Activated CD4-positive, alpha-beta T cell treated with anti-CD3 and anti-CD28 coated beads for 48 hours (primary cell): ENCODE results near the gene AGBL4.
"Not testable (repeated sequence)": the region's sequence is repeated elsewhere in the genome, so short reads cannot be mapped to it uniquely, and the experiment has no call there.

Experiments
- DNase-seq: peaks from one replicate; pipeline ENCODE4 v3.0.0-alpha.2; 2020

Gene AGBL4

DNA sequence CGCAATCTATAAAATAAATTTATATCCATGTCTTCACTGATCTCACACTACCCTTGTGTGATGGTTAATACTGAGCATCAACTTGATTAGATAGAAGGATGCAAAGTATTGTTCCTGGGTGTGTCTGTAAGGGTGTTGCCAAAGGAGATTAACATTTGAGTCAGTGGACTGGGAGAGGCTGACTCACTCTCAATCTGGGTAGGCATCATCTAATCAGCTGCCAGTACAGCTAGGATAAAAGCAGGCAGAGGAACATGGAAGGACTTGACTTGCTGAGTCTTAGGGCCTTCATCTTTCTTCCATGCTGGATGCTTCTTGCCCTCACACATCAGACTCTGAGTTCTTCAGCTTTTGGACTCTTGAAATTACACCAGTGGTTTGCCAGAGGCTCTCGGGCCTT, 615.4 kb downstream of the AGBL4 start:
- DNase-seq = no peak

- no peak for DNase-seq
Observed at GRCh38 chr1:49397086-49397485, 626.7 kb downstream of the AGBL4 start.

DNA sequence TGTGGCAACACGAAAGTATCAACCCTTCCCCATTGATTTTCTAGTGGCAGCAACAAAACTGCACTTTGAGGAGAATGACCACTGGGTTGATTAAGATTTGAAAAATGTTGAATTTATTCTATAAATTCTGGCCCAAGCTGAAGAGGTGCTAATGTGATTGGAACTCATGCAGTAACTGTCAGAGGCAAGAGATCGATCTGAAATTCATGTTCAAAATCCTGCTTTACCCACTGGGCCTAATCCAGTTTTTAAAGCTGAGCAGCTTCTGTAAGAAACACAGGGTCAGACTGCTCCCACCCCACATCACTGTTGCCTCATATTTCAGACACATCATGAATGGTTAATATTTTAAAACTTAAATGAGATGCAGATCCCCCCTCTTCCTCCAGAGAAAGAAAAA, 629.6 kb downstream of the AGBL4 start:
- DNase-seq = no peak

DNA sequence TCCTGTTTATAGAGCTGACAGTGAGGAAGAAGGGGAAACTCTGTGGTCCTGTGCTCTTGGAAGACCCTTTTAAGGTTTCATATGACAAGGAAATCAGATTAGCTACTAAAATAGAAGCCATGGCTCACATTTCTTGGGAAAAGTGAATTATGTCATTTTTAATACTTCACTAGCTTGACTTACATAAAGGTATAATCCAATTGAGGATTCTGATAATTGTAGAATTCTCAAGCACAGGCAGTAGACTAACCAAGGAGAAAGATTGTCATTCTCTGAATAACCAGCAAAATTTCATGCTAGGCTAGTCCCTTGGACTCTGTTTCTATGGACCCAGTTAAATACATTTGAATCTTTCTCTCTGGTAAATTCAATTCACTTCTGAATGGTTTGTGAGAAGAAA, 634.1 kb downstream of the AGBL4 start:
- no peak for DNase-seq

GRCh38 chr1:49364676-49365075, 659.1 kb downstream of the AGBL4 start:
- DNase-seq = no peak

DNA sequence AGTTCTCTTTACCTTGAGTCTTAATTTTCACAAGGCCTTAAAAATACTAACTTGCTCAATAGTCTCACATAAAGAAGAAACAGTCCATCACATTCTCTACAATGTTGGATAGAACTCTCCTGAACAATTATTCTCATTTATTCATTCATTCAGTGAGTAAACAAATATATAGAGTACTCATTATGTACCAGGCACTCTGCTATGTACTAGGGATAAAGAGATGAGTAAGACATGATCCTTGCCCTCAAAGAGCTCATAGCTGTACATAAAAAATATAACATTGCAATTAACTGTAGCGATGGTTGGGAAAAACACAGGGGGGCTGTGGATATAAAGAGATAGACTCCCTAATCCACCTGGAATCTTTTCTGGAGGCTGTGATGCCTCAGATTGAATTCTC, 660.1 kb downstream of the AGBL4 start:
- no peak for DNase-seq

- no peak for DNase-seq
Observed at GRCh38 chr1:49358036-49358435, 665.7 kb downstream of the AGBL4 start.

GRCh38 chr1:49356594-49356993, 667.2 kb downstream of the AGBL4 start:
- DNase-seq = no peak

DNA sequence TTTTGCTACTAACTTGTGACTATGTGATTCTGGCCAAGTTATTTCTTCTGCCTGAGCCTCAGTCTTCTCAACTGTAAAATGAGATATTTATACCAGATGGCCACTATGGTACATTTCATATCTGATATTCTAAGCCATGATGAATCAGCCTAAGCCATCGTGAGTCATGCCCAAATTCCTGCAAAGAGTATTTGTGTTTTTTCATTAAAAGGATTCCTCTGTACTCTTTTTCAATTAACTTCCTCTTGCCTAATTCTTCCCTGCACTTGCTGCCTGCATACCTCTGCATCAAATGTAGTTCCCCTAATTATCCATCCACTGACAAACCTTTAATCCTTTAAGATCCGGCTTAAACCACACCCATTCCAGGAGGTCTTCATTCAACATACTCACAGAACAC, 672.0 kb downstream of the AGBL4 start:
- no peak for DNase-seq

DNA sequence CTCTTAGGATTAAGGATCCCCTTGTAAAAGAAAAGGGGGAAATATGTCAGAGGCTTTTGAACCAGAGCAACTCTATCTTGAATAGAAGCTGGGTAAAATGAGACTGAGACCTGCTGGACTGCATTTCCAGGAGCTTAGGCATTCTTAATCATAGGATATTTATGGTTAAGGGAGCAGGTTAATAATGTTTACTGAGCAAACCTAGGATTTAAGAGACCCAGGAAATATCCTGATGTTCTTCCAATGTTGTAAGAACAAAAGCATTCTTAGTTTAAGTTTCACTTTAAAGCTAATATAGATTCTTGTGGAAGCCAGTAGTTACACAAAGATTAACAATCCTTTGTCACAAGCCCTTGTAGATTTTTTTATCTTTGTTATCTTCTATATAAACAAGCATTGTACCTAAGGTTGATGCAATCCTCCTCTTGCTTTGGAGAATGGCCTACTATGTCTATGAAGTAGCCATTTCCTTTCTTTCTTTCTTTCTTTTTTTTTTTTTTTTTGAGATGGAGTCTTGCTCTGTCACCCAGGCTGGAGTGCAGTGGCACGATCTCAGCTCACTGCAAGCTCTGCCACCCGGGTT, 676.9 kb downstream of the AGBL4 start:
- DNase-seq = no peak

DNA sequence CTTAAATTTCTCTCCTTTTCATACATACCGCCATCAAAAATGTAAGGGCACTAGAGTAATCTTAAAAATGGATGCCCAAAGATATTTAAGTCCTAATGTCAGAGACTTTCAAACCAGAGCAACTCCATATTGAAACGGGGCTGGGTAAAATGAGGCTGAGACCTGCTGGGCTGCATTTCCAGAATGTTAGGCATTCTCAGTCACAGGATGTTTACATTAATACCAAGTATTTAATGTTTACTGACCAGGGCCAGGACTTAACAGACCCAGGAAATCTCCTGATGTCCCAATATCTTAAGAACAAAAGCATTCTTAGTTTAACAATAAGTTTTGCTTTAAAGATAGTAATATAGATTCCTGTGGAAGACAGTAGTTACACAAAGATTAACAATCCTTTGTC, 683.2 kb downstream of the AGBL4 start:
- no peak for DNase-seq

DNA sequence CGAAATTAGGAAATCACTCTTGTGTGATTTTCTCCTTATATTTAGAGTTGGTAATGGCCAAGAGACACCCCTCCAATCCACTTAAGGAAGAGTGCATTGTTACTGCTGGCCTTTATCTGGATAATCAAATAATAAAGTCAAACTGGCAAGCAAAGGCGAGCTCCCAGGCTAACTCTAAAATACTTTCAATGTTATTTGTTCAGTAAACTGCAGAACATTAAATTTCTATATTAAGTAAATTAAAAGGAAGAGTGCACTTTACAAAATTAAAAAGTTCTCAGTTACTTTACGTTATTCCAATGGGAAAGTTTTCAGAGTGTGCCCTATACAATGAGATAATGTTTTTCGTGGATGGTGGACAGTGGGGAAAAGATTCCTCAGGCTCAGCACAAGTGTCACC, 684.7 kb downstream of the AGBL4 start:
- no peak for DNase-seq

DNA sequence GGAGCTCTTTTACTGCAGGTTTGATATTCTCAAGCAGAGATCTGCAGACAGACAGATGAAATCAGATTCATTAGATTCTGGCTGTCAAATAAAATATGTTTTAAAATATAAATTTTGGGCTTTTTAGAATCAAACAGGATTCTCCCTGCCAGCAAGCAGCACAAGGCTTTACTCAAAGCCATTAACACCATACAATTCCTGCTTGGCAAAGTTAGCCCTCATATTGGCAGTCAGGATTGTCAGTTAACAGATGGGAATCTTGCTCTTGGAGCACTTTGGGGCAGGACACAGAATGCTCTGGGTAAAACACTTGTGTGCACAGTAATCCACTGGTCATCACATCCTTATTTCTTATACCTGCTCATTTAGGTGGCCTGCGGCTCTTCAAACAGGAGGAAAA, 686.5 kb downstream of the AGBL4 start:
- DNase-seq = no peak

GRCh38 chr1:49333906-49334305, 689.8 kb downstream of the AGBL4 start:
- DNase-seq = no peak

GRCh38 chr1:49331066-49331852, 692.5 kb downstream of the AGBL4 start:
- DNase-seq = no peak

DNA sequence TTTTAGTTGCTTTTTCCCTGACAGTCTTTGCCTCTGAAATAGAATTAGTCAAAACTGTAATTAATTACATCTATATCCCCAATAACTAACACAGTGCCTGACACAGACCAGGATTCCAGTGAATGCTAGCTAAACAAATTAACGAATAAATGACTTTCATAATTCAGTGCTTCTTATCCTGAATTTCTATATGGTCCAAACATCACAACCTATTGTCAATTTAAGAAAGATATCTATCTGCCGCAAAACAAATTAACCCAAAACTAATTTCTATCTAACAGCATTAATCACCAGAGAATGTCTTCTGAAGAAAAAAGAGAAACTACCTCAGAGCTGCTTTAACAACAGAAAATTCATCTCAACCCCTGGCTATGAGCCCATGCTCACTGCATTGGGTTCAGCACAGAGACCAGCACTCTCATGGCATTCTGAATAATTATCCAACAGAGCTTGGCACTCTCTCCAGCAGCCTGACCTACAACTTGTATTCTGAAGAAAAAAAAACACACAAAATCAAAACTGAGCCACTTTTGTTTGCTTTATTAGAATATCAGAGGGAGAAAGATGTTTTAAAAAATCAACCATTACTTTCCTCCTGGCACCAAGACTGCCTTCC, 699.7 kb downstream of the AGBL4 start:
- no peak for DNase-seq

DNA sequence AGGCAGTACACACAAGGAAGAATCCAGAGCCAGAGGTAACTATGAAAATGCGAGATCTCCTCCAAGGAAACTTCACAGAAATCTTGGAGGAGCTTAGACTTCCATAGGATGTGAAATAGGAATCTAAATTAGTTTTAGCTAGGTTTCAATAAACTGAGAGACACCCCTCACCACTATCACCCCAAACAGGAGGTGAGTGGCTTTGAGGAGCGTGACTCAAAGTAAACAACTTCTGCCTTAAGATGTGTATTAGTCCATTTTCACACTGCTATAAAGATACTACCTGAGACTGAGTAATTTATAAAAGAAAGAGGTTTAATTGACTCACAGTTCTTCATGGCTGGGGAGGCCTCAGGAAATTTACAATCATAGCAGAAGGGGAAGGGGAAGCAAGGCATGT, 703.3 kb downstream of the AGBL4 start:
- not testable (repeated sequence) for DNase-seq

DNA sequence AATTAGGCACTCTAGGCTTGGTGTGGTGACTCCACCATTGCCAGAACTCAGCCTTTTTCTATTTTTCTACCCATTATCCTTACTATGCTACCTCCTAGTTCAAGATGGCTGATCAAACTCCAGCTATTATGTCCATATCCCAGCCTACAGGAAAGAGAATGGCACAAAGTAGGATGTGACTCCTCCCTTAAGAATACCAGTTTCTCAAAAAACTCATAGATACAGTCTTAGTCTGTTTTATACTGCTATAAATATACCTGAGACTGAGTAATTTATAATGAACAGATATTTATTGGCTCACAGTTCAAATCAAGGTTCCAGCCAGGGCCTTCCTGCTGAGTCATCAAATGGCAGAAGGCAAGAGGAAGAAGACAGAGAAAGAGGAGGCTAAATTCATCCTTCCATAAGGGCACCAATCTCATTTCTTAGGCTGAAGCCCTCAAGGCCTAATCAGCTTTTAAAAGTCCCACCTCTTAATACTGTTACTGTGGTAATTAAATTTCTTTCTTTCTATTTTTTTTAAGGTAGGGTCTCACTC, 704.3 kb downstream of the AGBL4 start:
- DNase-seq = no peak

DNA sequence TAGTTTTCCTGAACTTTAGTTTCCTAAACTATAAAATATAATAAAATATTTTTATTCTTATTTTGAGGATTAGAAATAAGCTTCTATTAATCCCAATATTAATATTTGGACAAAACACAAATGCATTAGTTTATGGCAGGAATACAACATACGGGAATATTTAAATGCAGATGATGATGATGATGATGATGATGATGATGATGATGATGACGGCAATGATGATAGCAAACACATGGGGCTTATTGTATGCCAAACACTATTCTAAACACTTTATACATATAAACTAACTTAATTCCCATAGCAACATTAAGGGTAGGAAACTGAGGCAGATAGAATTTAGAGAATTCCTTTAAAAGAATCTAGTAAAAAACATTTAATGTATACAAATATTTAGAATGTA, 705.5 kb downstream of the AGBL4 start:
- no peak for DNase-seq

DNA sequence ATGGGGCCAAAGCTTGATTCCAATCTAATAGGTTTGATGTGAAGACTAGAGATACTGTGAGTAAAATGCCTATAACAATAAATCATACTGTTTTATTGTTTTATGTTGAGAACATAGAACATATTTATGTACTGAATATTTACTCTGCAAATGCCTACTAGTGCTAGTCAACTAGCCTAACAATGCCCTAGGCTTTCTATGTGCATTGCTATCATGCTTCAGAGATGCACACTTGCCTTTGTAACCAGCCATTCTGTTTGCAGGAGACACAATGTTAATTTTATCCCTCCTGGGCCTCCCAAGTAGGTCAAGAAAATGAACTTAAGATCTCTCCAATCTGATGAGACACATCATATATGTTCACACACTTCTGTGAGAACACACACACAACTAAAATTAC, 716.3 kb downstream of the AGBL4 start:
- no peak for DNase-seq

GRCh38 chr1:49306507-49307070, 717.2 kb downstream of the AGBL4 start:
- no peak for DNase-seq

GRCh38 chr1:49302400-49302799, 721.4 kb downstream of the AGBL4 start:
- DNase-seq = not testable (repeated sequence)

DNA sequence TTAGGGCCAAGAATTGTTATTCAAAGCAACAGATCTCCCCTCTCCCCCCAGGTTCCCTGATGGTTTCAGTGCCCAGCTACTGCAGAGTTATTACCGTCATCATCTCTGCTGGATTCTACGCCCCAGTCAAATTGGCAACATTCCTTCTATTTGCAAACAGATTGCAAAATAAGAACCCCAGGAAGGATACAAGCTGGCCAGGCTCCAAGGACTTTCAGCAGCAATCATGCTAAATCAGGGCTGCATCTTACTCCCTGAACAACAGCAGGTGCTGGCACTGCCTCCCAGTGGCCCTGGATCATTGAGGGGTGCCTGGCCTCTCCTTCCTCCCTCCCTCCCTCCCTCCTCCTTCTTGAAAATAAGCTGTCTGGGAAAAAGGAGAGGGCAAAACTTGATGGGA, 725.5 kb downstream of the AGBL4 start:
- DNase-seq = no peak

GRCh38 chr1:49297783-49298182, 726.0 kb downstream of the AGBL4 start:
- no peak for DNase-seq
